HepG2 (cell line): ENCODE results near the gene SLC23A2. TPM values are rescaled to one million over a fixed set of nuclear protein-coding genes. Genes with fewer than 3 reads are reported as not detected.

Experiments used
- ATAC-seq: fragments of 200-7000 bp; cut with Tn5 transposase; 3 replicates; pipeline ENCODE4 v1.9.1; 2020; ENCODE audit warnings: mild to moderate bottlenecking, moderate library complexity
- BruUV-seq: library from RNA; stranded (reverse); fragments of 400-500 nt; replicated peaks from 2 replicates; lab custom pipeline; 2021; lab: Mats Ljungman, UMichigan
- CTCF ChIA-PET: fragments of 300-600 bp; formaldehyde crosslinking; extraction: SDS; loops from one replicate; lab custom pipeline; 2021; ENCODE audit warnings: low total read pairs, inconsistent platforms, low intra/inter-chr PET ratio; lab: Yijun Ruan, JAX
- POLR2A ChIA-PET: fragments of 350-600 bp; sonication (Branson Sonifier 250); formaldehyde crosslinking; loops from one replicate; lab custom pipeline; 2020; ENCODE audit warnings: antibody characterized with exemption, inconsistent platforms; lab: Yijun Ruan, JAX
- DNase-seq: peaks from one replicate; pipeline ENCODE4 v3.0.0-alpha.2; 2015; ENCODE audit warnings: low spot score
- FAIRE-seq: peaks from 3 replicates; lab custom pipeline; 2011; peaks lifted over from hg19 to GRCh38; lab: Jason Lieb, UNC
- H2AFZ ChIP-seq: one replicate; pipeline ENCODE4 v1.6.1; 2011; ENCODE audit warnings: low read length, inconsistent platforms
- H3K27ac ChIP-seq: fragments of 300-600 bp; 3 replicates; pipeline ENCODE4 v1.8.0; 2011; ENCODE audit warnings: mixed run types, mild to moderate bottlenecking, mixed read lengths, low read length, inconsistent platforms; ENCODE audit not compliant: insufficient read depth; ENCODE audit errors: extremely low read length
- H3K27me3 ChIP-seq, 2 experiments: fragments of 200-600 bp in 1 of 2; 2 replicates in 1 of 2; 3 replicates in 1 of 2; pipeline versions ENCODE4 v1.6.0 to v1.8.0; 2011; ENCODE audit warnings: low read length in 2 of 2, mild to moderate bottlenecking in 2 of 2, moderate library complexity in 2 of 2, inconsistent platforms in 1 of 2; ENCODE audit not compliant: insufficient read depth in 2 of 2, control insufficient read depth in 1 of 2
- H3K36me3 ChIP-seq, 2 experiments: fragments of 200-600 bp in 1 of 2; replicated peaks in 1 of 2; 2 replicates in 1 of 2; 3 replicates in 1 of 2; pipeline versions ENCODE4 v1.5.1 to v1.8.0; 2011; ENCODE audit warnings: low read length in 2 of 2, inconsistent platforms in 1 of 2; ENCODE audit not compliant: insufficient read depth in 2 of 2, control insufficient read depth in 1 of 2
- H3K4me1 ChIP-seq: 2 replicates; pipeline ENCODE4 v1.5.1; 2012; ENCODE audit warnings: low read length, inconsistent platforms; ENCODE audit not compliant: insufficient read depth
- H3K4me2 ChIP-seq: 2 replicates; pipeline ENCODE4 v1.6.0; 2011; ENCODE audit warnings: low read depth, low read length, inconsistent platforms
- H3K4me3 ChIP-seq, 3 experiments: fragments of 200-600 bp in 1 of 3; sonication (generic), shearing (Covaris generic) in 1 of 3; replicated peaks in 1 of 3; 2 replicates each; pipeline ENCODE4 v1.5.1; 2011 to 2016; ENCODE audit warnings: low read length in 3 of 3, inconsistent platforms in 2 of 3, low read depth in 2 of 3, mild to moderate bottlenecking in 2 of 3, control low read depth in 1 of 3, mixed read lengths in 1 of 3; ENCODE audit not compliant: insufficient read depth in 1 of 3
- H3K79me2 ChIP-seq: one replicate; pipeline ENCODE4 v1.6.1; 2011; ENCODE audit warnings: low read length, inconsistent platforms; ENCODE audit not compliant: insufficient read depth
- H3K9ac ChIP-seq: 2 replicates; pipeline ENCODE4 v1.6.0; 2011; ENCODE audit warnings: mild to moderate bottlenecking, low read depth, low read length, inconsistent platforms; ENCODE audit not compliant: insufficient read depth
- H3K9me3 ChIP-seq: 2 replicates; pipeline ENCODE4 v1.5.1; 2012; ENCODE audit warnings: mild to moderate bottlenecking, low read length
- H4K20me1 ChIP-seq: 2 replicates; pipeline ENCODE4 v1.6.0; 2011; ENCODE audit warnings: inconsistent platforms, mild to moderate bottlenecking, low read length, moderate library complexity; ENCODE audit not compliant: insufficient read depth
- GRHL1 ChIP-seq: sonication (generic); formaldehyde crosslinking; conservative IDR thresholded peaks from 2 replicates; pipeline ENCODE4 v1.8.0; 2022; ENCODE audit warnings: missing genetic modification reagents
- KLF6 ChIP-seq: IDR thresholded peaks from 2 replicates; pipeline ENCODE4 v1.8.0; 2016; ENCODE audit warnings: missing biosample characterization, missing genetic modification reagents
- KMT2A ChIP-seq: sonication (generic); formaldehyde crosslinking; IDR thresholded peaks from 2 replicates; pipeline ENCODE4 v1.4.0; 2020; ENCODE audit warnings: missing genetic modification reagents
- PPARG ChIP-seq: conservative IDR thresholded peaks from 2 replicates; pipeline ENCODE4 v1.6.1; 2016; ENCODE audit warnings: missing biosample characterization, missing genetic modification reagents
- RAD51 ChIP-seq: fragments of 450-650 bp; IDR thresholded peaks from 2 replicates; pipeline ENCODE4 v1.6.1; 2016; ENCODE audit warnings: borderline replicate concordance
- RFXANK ChIP-seq: IDR thresholded peaks from 2 replicates; pipeline ENCODE4 v1.6.1; 2016
- SKI ChIP-seq: fragments of 450-650 bp; IDR thresholded peaks from one replicate; pipeline ENCODE4 v1.6.1; 2018; ENCODE audit warnings: mild to moderate bottlenecking; ENCODE audit not compliant: partially characterized antibody
- SRSF4 ChIP-seq: fragments of 200-400 bp; formaldehyde crosslinking; IDR thresholded peaks from one replicate; pipeline ENCODE4 v1.6.1; 2018; ENCODE audit warnings: mild to moderate bottlenecking, low read depth, low read length, moderate library complexity; ENCODE audit not compliant: poor library complexity, severe bottlenecking
- STAG1 ChIP-seq: sonication (generic); formaldehyde crosslinking; IDR thresholded peaks from 2 replicates; pipeline ENCODE4 v1.4.0; 2020; ENCODE audit warnings: missing genetic modification reagents
- TCF12 ChIP-seq, 2 experiments: fragments of 450-650 bp in 1 of 2; sonication (generic) in 1 of 2; formaldehyde crosslinking in 1 of 2; IDR thresholded peaks; 2 replicates each; pipeline versions ENCODE4 v1.6.1 to v1.8.0; 2017 to 2022; ENCODE audit warnings: antibody characterized with exemption in 1 of 2, mild to moderate bottlenecking in 1 of 2, missing genetic modification reagents in 1 of 2, moderate library complexity in 1 of 2
- ZBTB10 ChIP-seq: sonication (generic); formaldehyde crosslinking; IDR thresholded peaks from 2 replicates; pipeline ENCODE4 v1.4.0; 2020; ENCODE audit warnings: missing genetic modification reagents, borderline replicate concordance
- ZNF180 ChIP-seq: sonication (generic); formaldehyde crosslinking; IDR thresholded peaks from 2 replicates; pipeline ENCODE4 v1.4.0; 2020; ENCODE audit warnings: low read depth, missing genetic modification reagents, borderline replicate concordance
- ZNF230 ChIP-seq: sonication (generic); formaldehyde crosslinking; IDR thresholded peaks from 2 replicates; pipeline ENCODE4 v1.4.0; 2020; ENCODE audit warnings: mild to moderate bottlenecking, missing genetic modification reagents
- ZNF605 ChIP-seq: sonication (generic); formaldehyde crosslinking; IDR thresholded peaks from 2 replicates; pipeline ENCODE4 v1.8.0; 2022; ENCODE audit warnings: mild to moderate bottlenecking, missing genetic modification reagents
- ZNF670 ChIP-seq: sonication (generic); formaldehyde crosslinking; IDR thresholded peaks from 2 replicates; pipeline ENCODE4 v1.8.0; 2022; ENCODE audit warnings: mild to moderate bottlenecking, missing genetic modification reagents, borderline replicate concordance
- WGBS: methylation state at CpG from one replicate; pipeline ENCODE4 v1.1.6; 2017; ENCODE audit warnings: low lambda C conversion rate; 5-methylcytosine and 5-hydroxymethylcytosine counted together
- in situ Hi-C: cut with HindIII; loops from 2 replicates; pipeline ENCODE4 v1.10.0; 2017; ENCODE audit warnings: low pct_unique_long_range_greater_than_20kb; ENCODE audit not compliant: extremely low pct_ligation_motif_present
- intact Hi-C: fragments of 100-400 bp; cut with micrococcal nuclease; formaldehyde crosslinking; loops from one replicate; pipeline ENCODE4 v1.10.0; 2022; ENCODE audit not compliant: unreplicated experiment
- polyA plus RNA-seq, 8 experiments: library from polyadenylated mRNA; depleted of rRNA in 3 of 8; stranded (reverse) in 7 of 8; unstranded in 1 of 8; fragments of >200 nt; fragmentation: Illumina TruSeq in 4 of 8; extraction: Trizol in 4 of 8; gene quantifications; 2 replicates each; pipeline versions ENCODE4 v1.2.1 to v1.2.3, GENCODE V29; 2011 to 2016; ENCODE audit warnings: low read depth in 4 of 8, missing spikeins in 1 of 8, mixed read lengths in 1 of 8; ENCODE audit not compliant: insufficient read depth in 1 of 8
- total RNA-seq, 5 experiments: library from RNA; depleted of rRNA; stranded (reverse); fragments of >200 nt; fragmentation: Illumina TruSeq; extraction: Trizol; gene quantifications; 2 replicates each; pipeline ENCODE4 v1.2.3, GENCODE V29; 2016; ENCODE audit warnings: low read depth in 1 of 5
- TF ChIP-seq, protein P1 (sequence below): sonication (generic); formaldehyde crosslinking; conservative IDR thresholded peaks from 2 replicates; pipeline ENCODE4 v1.5.0; 2020; ENCODE audit warnings: missing genetic modification reagents

Gene SLC23A2
- total and polyA plus RNA-seq, 2 of the 13 experiments (the other 11 are each of a cell fraction or from before 2014, with no cell fraction given) = 42.2 to 51.2 TPM

DNA sequence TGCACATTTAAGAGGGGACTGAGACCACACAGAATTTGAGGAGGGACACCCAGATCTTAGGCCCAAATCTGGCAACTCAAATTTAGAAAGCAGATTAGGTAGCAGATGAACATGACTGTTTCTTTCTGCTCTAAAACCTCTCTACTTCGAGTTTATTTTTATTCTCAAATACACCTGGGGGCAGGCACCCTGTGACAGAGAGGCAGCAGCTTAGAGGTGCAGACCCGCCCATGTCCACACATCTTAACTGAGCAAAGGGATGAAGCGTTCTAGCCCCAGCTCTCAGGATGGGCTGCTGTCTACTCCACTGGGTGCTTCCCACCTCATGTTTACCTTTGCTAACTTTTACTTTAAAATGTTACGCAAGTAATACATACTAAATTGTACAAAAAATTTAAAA is 125.0 kb downstream of the SLC23A2 start:
- intact Hi-C loops (no loop called here), in situ Hi-C loops (no loop called here)
- Histone ChIP-seq H3K27me3 (no peaks in the 10 kb centered on the region), H3K36me3 (peaks cover 42 to 80% of the 10 kb centered on the region in 2 experiments), H3K4me2 (no peak overlapping the region), H4K20me1 (no peaks in the 10 kb centered on the region), H3K4me3 (no peak overlapping the region), H3K9me3 (no peaks in the 10 kb centered on the region), H3K9ac (no peak overlapping the region), H2AFZ (no peak overlapping the region), H3K27ac (no peak overlapping the region), H3K79me2 (no peaks in the 10 kb centered on the region), H3K4me1 (no peaks in the 10 kb centered on the region)
- BruUV-seq = no TSS peak
- CTCF ChIA-PET = no interaction called here
- POLR2A ChIA-PET = no interaction called here
- FAIRE-seq (no peak), ATAC-seq (no peak), DNase-seq (no peak)
- 92% methylated on average over 4 of the region's 4 CpGs for WGBS
- no peak for TF ChIP-seq GRHL1 (CRISPR knock-in tag)
- TF ChIP-seq ZNF605 (CRISPR knock-in tag) = no peak
- TF ChIP-seq RFXANK (CRISPR knock-in tag) = no peak
- TF ChIP-seq KMT2A (CRISPR knock-in tag) = no peak
- no peak for TF ChIP-seq SRSF4
- no peak for TF ChIP-seq ZBTB10 (CRISPR knock-in tag)
- TF ChIP-seq RAD51 = no peak
- TF ChIP-seq ZNF230 (CRISPR knock-in tag) = no peak
- no peak for TF ChIP-seq ZNF670
- TF ChIP-seq STAG1 (CRISPR knock-in tag) = no peak
- TF ChIP-seq, protein P1, sequence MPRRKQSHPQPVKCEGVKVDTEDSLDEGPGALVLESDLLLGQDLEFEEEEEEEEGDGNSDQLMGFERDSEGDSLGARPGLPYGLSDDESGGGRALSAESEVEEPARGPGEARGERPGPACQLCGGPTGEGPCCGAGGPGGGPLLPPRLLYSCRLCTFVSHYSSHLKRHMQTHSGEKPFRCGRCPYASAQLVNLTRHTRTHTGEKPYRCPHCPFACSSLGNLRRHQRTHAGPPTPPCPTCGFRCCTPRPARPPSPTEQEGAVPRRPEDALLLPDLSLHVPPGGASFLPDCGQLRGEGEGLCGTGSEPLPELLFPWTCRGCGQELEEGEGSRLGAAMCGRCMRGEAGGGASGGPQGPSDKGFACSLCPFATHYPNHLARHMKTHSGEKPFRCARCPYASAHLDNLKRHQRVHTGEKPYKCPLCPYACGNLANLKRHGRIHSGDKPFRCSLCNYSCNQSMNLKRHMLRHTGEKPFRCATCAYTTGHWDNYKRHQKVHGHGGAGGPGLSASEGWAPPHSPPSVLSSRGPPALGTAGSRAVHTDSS = no peak
- TF ChIP-seq SKI = no peak
- no peak for TF ChIP-seq ZNF180 (CRISPR knock-in tag)
- no peak for TF ChIP-seq PPARG (CRISPR knock-in tag)
- no peak for TF ChIP-seq TCF12 (IDR thresholded peaks at IDR 0.05)
- no peak for TF ChIP-seq TCF12 (CRISPR knock-in tag; IDR thresholded peaks at IDR 0.05)
- TF ChIP-seq KLF6 = no peak
